GM12801 (cell line): Measurements from ENCODE around the gene METTL21A.

ENCODE experiments used
- TF ChIP-seq, protein P1 (sequence below): IDR thresholded peaks from one replicate; pipeline ENCODE4 v1.5.1; 2011; ENCODE audit warnings: control low read depth; ENCODE audit not compliant: insufficient read length; ENCODE audit errors: extremely low read depth

METTL21A gene

GRCh38 chr2:207601774-207602173 lies 23.4 kb downstream of the METTL21A start:
- TF ChIP-seq, protein P1, sequence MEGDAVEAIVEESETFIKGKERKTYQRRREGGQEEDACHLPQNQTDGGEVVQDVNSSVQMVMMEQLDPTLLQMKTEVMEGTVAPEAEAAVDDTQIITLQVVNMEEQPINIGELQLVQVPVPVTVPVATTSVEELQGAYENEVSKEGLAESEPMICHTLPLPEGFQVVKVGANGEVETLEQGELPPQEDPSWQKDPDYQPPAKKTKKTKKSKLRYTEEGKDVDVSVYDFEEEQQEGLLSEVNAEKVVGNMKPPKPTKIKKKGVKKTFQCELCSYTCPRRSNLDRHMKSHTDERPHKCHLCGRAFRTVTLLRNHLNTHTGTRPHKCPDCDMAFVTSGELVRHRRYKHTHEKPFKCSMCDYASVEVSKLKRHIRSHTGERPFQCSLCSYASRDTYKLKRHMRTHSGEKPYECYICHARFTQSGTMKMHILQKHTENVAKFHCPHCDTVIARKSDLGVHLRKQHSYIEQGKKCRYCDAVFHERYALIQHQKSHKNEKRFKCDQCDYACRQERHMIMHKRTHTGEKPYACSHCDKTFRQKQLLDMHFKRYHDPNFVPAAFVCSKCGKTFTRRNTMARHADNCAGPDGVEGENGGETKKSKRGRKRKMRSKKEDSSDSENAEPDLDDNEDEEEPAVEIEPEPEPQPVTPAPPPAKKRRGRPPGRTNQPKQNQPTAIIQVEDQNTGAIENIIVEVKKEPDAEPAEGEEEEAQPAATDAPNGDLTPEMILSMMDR = no peak

GRCh38 chr2:207600231-207600630 lies 25.0 kb downstream of the METTL21A start:
- TF ChIP-seq, protein P1 = no peak

DNA sequence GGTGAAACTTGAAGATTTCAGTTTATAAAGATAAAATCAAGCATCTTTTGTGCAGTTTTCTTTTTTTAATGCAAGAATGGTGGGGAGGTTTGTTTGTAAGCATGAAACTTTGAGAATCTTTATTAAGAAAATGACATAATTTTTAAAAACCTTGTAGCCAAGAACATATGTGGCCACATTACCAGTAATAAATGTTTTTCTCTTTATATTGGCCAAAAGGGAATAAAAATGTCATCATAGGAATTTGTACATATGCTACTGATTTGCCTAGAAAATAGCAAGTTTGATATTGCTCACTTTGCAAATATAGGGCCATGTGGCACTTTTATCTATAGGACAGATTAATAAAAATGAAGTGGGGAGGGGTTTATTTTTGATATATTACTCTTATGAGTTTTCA lies 25.6 kb downstream of the METTL21A start:
- TF ChIP-seq, protein P1 = no peak

DNA sequence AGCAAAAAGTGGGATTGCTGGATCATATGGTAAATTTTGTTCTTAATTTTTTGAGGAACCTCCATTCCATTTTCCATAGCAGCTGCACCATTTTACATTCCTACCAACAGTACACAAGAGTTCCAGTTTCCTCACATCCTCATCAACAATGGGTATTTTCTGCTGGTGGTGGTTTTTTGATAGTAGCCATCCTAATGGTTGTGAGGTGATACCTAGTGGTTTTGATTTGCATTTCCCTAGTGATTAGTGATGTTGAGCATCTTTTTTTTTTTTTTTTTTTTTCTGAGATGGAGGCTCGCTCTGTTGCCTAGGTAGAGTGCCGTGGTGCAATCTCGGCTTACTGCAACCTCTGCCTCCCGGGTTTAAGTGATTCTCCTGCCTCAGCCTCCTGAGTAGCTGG lies 30.5 kb downstream of the METTL21A start:
- TF ChIP-seq, protein P1 = no peak

- TF ChIP-seq, protein P1 = no peak
These were observed 30.9 kb downstream of the METTL21A start for GRCh38 chr2:207594264-207594663.

DNA sequence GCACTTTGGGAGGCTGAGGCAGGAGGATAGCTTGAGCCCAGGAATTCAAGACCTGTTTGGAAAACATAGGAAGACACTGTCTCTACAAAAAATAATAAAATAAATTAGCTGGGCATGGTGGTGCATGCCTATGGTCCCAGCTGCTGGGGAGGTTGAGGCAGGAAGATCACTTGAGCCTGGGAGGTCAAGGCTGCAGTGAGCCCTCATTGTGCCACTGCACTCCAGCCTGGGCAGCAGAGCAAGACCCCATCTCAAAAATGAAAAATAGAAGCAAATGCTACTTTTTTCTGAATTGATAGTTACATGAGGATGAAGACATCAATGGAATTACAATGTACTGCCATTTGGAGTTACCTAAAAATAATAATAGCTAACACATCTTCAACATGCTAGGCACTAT lies 31.9 kb downstream of the METTL21A start:
- TF ChIP-seq, protein P1 = no peak

- TF ChIP-seq, protein P1 = no peak
These were observed 36.1 kb downstream of the METTL21A start for GRCh38 chr2:207589143-207589542.

- TF ChIP-seq, protein P1 = no peak
These were observed 37.9 kb downstream of the METTL21A start for GRCh38 chr2:207587305-207587704.
